Measurements from ENCODE around the gene FHIT. TPM values are rescaled to one million over a fixed set of nuclear protein-coding genes. Genes with fewer than 3 reads are reported as not detected.

Gene FHIT
- total and polyA plus RNA-seq, 2 of the 4 experiments (the other 2 are of a cell fraction) = 0.07 TPM; not detected in 1

GRCh38 chr3:59996056-59996455, 1255.2 kb downstream of the FHIT start:
- no peak overlapping the region for H3K14ac ChIP-seq (replicated peaks; ENCODE audit: low read depth, low read length)
- no peaks in the 10 kb centered on the region for H3K4me1 ChIP-seq (ENCODE audit: control insufficient read depth, insufficient read depth, low read length)
- H3K23ac ChIP-seq (ENCODE audit: low read depth, low read length) = no peak overlapping the region
- ChIA-PET CTCF (no interaction called here), POLR2A (ENCODE audit: unreplicated experiment) (no interaction called here)
- no peaks in the 10 kb centered on the region for H3K36me3 ChIP-seq (ENCODE audit: control insufficient read depth, insufficient read depth, low read length)
- no peak overlapping the region for H4K8ac ChIP-seq (ENCODE audit: low read depth in 2 of 2, low read length in 2 of 2)
- H3K56ac ChIP-seq (ENCODE audit: extremely low read depth, insufficient read depth, low read length) = no peak overlapping the region
- no peak overlapping the region for H4K5ac ChIP-seq (ENCODE audit: low read depth, low read length)
- H2AFZ ChIP-seq (replicated peaks; ENCODE audit: low read length, poor library complexity) = no peak overlapping the region
- no peak overlapping the region for H3K4ac ChIP-seq (ENCODE audit: low read depth, low read length)
- no peak overlapping the region for H3K18ac ChIP-seq (ENCODE audit: low read depth, low read length)
- in situ Hi-C loops (cut with MboI; ENCODE audit: low sequenced_read_pairs) (no loop called here), dilution Hi-C loops (cut with HindIII; ENCODE audit: low sequenced_read_pairs, unreplicated experiment) (no loop called here), intact Hi-C loops (cut with micrococcal nuclease) (no loop called here)
- H3K9me1 ChIP-seq (ENCODE audit: insufficient read depth, low read length) = no peaks in the 10 kb centered on the region
- H2AK9ac ChIP-seq (replicated peaks; ENCODE audit: low read depth, low read length, poor library complexity) = no peak overlapping the region
- H3K9ac ChIP-seq (ENCODE audit: low read depth, low read length) = no peak overlapping the region
- no peak for ATAC-seq (ENCODE audit: low read depth)
- H3K4me3 ChIP-seq (ENCODE audit: insufficient read depth, low read depth, low read length) = no peak overlapping the region
- H4K20me1 ChIP-seq (ENCODE audit: insufficient read depth, low read length) = no peaks in the 10 kb centered on the region
- H4K91ac ChIP-seq (ENCODE audit: insufficient read depth, low read depth, low read length) = no peak overlapping the region
- no peak overlapping the region for H2AK5ac ChIP-seq (ENCODE audit: low read depth, low read length)
- no peak overlapping the region for H3K4me2 ChIP-seq (ENCODE audit: low read depth, low read length)
- no peak for DNase-seq
- WGBS, 2 experiments (ENCODE audit: extremely low coverage in 2 of 2, insufficient read length in 1 of 2) = no CpG with 5 or more reads among the region's 2 CpGs
- H2BK5ac ChIP-seq (ENCODE audit: low read depth, low read length, poor library complexity, severe bottlenecking) = no peak overlapping the region
- no peak overlapping the region for H2BK15ac ChIP-seq (ENCODE audit: low read depth, low read length)
- TF ChIP-seq ELK1 (IDR thresholded peaks at IDR 0.05; ENCODE audit: borderline replicate concordance, low read depth, low read length) (no peak), FOS (IDR thresholded peaks at IDR 0.05; ENCODE audit: low read depth, low read length) (no peak), SMC3 (IDR thresholded peaks at IDR 0.05; ENCODE audit: low read depth, low read length) (no peak), BHLHE40 (IDR thresholded peaks at IDR 0.05; ENCODE audit: low read depth, low read length) (no peak)
- H3K9me3 ChIP-seq (ENCODE audit: control insufficient read depth, insufficient read depth, low read length) = no peaks in the 10 kb centered on the region
- no peak overlapping the region for H2BK20ac ChIP-seq (ENCODE audit: low read depth, low read length)
- no peaks in the 10 kb centered on the region; the same call in 1 of the 2 replicates for H3K27me3 ChIP-seq (ENCODE audit: control insufficient read depth, insufficient read depth, low read length)
- no TSS peak for BruUV-seq (replicated peaks)
- no peak overlapping the region for H2BK120ac ChIP-seq (ENCODE audit: low read depth, low read length)
- H3K27ac ChIP-seq (ENCODE audit: insufficient read depth, low read length) = no peak overlapping the region
- no peaks in the 10 kb centered on the region for H3K79me1 ChIP-seq (ENCODE audit: low read depth in 1 of 2, low read length in 2 of 2)
